Body of pancreas (tissue), 4 donors: ENCODE measurements around the gene PBX1.

Experiments
- POLR2A ChIP-seq, 3 donors: fragments of 450-650 bp; IDR thresholded peaks; one replicate each; pipeline ENCODE4 v1.6.1; 2016; ENCODE audit warnings: antibody characterized with exemption in 3 of 3, mild to moderate bottlenecking in 2 of 3
- TF ChIP-seq, protein P1 (sequence below), 7 experiments: fragments of 450-650 bp in 4 of 7; fragments of 200-600 bp in 3 of 7; sonication (generic) in 3 of 7; IDR thresholded peaks; one replicate each; pipeline ENCODE4 v1.5.1; 2016 to 2019; ENCODE audit warnings: antibody characterized with exemption in 7 of 7

DNA sequence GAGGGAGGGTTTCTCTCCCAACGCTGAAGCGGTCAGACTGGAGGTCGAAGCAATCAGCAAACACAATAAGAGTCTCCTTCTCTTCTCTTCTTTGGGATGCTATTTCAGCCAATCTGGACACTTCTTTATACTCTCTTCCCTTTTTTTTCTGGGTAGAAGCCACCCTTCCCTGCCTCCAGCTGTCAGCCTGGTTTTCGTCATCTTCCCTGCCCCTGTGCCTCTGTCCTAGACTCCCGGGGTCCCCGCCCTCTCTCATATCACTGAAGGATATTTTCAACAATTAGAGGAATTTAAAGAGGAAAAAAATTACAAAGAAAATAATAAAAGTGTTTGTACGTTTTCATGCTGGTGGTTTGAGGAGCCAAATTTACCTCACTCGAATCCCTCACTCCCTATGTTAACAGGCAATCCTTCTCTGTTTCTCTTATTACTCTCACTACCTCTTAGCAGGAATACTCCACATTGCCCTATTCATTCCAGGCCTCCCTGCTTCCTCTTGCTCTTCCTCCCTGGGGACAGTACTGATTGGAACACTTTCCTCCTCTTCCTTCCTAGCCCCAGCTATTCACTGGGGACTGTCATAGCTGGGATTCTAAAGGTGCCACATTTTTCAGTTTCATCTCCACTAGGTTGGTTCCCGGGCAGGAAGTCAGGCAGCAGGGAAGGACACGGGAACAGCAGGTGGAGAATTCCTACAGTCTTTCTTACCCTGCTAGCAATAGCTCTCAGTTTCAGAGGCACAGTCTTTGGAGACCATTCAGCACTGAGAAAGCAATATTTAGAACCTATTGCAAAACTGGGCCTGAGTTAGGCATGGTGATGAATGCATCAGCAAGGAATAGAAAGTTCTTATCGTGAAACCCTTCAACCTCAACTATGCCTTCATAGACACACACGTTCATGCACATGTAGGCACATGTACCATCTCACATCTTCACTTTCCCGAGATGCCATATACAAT, 288.0 kb downstream of the PBX1 start:
- TF ChIP-seq, protein P1, sequence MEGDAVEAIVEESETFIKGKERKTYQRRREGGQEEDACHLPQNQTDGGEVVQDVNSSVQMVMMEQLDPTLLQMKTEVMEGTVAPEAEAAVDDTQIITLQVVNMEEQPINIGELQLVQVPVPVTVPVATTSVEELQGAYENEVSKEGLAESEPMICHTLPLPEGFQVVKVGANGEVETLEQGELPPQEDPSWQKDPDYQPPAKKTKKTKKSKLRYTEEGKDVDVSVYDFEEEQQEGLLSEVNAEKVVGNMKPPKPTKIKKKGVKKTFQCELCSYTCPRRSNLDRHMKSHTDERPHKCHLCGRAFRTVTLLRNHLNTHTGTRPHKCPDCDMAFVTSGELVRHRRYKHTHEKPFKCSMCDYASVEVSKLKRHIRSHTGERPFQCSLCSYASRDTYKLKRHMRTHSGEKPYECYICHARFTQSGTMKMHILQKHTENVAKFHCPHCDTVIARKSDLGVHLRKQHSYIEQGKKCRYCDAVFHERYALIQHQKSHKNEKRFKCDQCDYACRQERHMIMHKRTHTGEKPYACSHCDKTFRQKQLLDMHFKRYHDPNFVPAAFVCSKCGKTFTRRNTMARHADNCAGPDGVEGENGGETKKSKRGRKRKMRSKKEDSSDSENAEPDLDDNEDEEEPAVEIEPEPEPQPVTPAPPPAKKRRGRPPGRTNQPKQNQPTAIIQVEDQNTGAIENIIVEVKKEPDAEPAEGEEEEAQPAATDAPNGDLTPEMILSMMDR (IDR thresholded peaks at IDR 0.05): no peak
- TF ChIP-seq POLR2A (IDR thresholded peaks at IDR 0.05): no peak
